ENCODE results near the gene PHKB.

DNA sequence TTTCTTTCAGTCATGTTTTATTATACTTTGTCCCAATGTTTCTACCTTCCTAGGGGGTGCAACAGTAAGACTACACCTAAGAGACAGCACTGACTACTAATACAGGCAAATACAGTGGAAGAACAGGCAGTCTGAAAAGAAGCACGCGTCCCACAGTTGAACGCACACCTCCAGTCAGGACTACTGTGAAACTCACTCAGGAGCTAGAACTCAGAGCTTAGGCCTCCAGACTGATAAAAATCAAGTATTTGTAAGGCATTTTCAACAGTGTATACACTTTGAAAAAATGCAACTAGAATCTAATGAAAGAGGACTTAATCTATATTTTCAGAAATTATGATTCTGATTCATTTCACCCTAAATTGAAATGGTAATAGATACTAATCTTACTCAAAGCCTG, 14.7 kb upstream of the PHKB start:
- TF ChIP-seq CTCF (IDR thresholded peaks at IDR 0.05) (no peak), POLR2AphosphoS5 (IDR thresholded peaks at IDR 0.05) (no peak), POLR2A (IDR thresholded peaks at IDR 0.05) (no peak)

Measured in gastroesophageal sphincter (tissue), 3 donors.